Sciatic nerve (tissue), 2 donors: ENCODE measurements around the gene RCN2. TPM values are rescaled to one million over a fixed set of nuclear protein-coding genes. Genes with fewer than 3 reads are reported as not detected.

Experiments used
- ATAC-seq: fragments of 200-7000 bp; cut with Tn5 transposase; one replicate; pipeline ENCODE4 v1.9.1; 2020; ENCODE audit warnings: mild to moderate bottlenecking, moderate library complexity
- DNase-seq: peaks from one replicate; pipeline ENCODE4 v3.0.0-alpha.2; 2020; ENCODE audit warnings: low spot score
- intact Hi-C: fragments of 100-400 bp; cut with DNase I; formaldehyde crosslinking; loops from one replicate; pipeline ENCODE4 v1.14.2; 2022
- total RNA-seq: library from RNA; stranded (reverse); fragmentation: NEBNext Ultra II Directional; extraction: Animal tissue kit (Norgen Biotek cat#: 25700); gene quantifications from one replicate; pipeline ENCODE4 v1.2.1, GENCODE V29; 2021
- donor health status: DM: no; HTN: no; CAD: no.
- donor health status: DM: no; HTN: no; CAD: no.

Gene RCN2
- total RNA-seq, 1 donor from 2014 or later = 38.3 TPM

DNA sequence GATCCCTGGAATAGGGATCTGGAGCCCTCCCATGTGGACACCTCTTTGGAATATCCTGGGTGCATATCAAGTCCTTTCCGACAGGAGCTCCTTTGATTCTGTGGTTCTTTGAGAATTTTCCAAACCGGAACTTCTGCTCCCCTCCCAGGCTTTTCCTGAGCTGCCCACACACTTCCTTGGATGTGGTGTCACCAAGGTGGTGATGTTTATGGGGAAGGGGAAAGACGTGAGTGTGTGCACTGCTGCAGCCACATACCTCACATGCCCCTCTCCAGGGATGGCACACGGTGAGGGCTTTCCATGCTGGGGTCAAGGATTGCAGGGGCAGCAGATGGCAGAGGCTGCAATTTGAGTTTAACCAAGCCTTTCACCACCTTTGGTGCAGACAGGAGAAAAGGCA lies 35.5 kb downstream of the RCN2 start:
- ATAC-seq = no peak
- intact Hi-C loops = no loop called here
- DNase-seq = no peak

DNA sequence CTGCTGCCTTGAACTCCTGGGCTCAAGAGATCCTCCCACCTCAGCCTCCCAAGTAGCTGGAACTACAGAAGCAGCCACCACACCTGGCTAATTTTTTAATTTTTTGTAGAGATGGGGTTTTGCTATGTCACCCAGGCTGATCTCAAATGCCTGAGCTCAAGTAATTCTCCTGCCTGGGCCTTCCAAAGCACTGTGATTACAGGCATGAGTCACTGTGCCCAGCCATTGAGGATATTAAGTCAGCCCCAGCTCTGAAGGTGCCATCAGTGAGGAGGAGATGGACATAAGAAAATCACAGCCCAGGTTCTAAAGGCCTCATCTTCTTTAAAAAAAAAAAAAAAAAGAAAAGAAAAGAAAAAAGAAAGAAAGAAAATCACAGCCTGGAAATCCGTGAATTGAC lies 36.8 kb downstream of the RCN2 start:
- ATAC-seq (no peak), DNase-seq (no peak)
- intact Hi-C loops = no loop called here

DNA sequence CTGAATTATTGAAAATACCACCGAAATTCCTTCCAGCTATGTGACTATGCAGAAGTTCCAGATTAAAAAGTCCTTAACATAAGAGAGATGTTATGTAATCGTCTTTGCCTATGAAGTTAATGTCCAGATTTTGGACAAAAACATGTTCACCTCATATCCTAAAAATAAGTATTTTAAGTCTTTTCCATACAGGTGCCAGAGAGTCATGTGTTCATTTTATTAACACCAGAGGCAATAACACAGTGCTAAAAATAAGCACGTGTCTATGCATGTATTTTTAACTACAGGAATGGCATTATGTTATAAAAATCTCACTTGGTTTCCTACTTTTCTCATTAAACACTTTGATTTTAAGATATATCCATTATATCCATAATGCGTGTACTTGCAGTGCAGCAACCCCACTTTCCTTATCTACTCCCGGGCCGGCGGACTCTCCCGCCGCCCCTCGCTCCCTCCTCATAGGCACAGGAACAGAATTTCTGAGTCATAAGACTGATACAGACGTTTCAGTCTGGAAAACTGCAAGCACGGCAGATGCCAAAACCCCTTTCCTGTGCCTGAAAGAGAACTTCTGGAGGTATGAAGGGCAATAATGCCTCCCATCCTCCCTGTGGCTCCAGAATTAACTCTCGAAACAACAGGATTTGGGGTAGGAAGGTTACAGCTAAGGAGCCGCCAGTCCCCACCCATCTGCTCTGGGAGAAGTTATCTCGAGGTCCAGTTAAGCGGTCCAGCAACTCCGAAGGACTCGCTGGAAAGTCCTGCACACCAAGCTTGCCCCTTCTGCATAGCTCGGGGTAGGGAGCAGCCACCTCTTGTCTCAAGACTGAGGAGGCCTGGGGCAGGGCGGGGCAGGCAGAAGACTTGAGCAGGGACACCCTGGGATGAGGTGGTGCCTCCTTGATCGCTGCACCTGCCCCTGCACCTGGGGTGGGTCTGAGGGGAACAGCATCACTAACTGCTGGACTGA lies 41.1 kb downstream of the RCN2 start:
- DNase-seq = no peak
- peak; percentile 63 for ATAC-seq
- intact Hi-C loops = no loop called here

DNA sequence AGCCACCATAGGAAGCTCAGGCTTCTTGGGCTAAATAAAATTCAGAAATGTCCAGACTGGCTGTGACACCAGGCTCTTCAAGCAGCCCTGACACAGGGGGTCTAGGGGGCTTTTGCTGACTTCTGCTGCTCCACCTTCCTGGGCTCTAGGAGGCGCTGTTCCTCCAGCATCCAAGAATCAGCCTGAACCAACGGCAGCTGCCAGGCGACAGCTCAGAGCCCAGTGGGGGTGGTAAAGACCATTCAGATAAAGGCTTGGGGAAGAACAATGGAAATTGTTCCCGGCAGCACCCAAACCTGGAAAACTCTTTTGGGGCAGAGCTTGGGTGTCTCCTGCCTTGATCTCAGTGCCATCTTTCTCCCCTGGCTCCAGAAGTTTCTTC lies 41.8 kb downstream of the RCN2 start:
- no peak for DNase-seq
- intact Hi-C loops = no loop called here
- ATAC-seq = peak; percentile 48

DNA sequence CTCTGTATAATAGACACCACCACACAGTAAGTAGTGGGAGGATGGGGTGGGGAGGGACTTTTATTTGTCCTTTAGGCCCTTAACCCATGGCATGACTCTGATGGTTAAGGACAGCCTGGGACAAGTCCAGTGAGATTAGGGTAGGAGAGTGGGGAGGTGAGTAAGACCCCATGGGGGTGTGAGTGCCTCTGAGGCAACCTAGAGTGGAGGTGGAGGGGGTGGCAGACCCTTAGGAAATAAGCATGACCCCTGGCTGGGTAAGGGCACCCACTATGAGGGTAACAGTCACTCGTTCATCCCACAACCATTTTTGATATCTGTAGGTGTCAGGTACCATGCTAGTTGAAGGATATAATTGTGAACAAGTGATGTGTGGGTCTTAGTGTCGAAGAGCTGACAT lies 42.4 kb downstream of the RCN2 start:
- intact Hi-C loops = no loop called here
- peak; percentile 26 for ATAC-seq

DNA sequence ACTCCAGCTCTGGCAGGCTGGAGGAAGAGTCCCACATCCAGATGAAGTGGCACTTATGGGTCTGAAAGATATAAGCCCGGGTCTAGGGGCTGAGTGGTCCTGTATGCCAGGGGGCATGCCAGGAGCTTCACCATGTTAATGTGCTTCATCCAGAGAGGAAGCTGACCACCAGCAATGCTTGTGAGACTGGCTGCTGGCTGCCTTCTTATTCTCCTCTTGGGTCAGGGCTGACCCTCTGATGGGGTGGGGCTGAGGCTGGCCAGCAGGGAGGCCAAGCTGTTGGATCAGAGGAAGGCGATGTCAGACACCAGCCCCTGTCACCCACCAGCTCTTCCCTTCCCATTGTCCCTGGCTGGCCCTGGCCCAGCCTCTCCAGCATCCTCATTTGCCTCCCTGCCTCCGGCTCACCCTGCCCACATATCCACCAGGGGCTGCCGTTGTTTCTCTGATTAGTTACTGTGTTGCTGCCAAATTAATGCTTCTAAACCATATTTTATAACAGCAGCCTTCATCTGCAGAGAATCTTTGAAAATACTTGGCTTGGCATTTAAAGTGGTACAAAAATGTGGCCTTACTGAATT lies 43.0 kb downstream of the RCN2 start:
- intact Hi-C loops = no loop called here
- no peak for ATAC-seq
- DNase-seq = no peak

More for the DNA sequence above, 42.4 kb downstream of the RCN2 start:
- DNase-seq = no peak

DNA sequence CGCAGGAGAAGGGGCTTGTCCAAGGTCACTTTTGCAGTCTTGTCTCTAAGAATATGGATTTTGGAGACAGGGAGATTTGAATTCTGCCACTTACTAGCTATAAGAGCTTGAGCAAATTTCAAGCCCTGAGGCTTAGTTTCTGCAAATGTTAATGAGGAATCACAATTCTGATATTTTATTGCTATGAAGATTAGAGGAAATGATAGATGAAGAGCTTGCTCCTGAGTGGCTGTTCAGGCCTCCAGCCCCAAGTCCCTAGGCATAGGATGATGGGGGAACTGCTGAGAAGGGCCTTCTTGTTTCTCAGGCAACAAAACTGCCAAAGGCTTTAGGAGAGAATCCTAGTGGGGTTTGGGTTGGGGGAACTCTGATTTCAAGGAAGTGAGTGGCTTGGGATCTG lies 44.6 kb downstream of the RCN2 start:
- no peak for ATAC-seq
- intact Hi-C loops = no loop called here
- no peak for DNase-seq

DNA sequence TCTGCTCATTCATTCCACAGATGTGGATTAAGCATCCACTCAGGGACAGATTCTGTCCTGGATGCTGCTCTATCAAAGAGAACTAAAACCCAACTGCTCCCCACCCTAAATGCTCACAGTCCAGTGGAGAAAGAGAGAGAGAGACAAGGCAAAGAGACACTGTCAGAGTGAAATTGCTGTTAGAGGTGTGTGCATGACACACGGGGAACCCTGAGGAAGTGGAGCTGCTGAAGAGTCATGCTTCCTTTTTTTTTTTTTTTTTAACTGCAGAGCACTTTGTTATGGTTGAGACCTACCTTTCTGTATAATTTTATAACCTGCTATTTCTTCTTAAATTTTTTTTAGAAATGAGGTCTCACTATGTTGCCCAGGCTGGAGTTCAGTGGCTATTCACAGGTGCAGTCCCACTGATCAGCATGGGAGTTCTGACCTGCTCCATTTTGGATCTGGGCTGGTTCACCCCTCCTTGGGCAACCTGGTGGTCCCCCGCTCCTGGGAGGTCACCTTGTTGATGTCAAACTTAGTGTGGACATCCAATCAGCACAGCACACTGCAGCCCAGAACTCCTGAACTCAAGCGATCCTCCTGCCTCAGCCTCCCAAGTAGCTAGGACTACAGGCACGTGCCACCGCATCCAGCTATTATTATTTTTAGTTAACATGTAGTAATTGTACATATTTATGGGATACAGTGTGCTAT lies 45.2 kb downstream of the RCN2 start:
- no peak for ATAC-seq
- intact Hi-C loops = no loop called here
- DNase-seq = no peak

DNA sequence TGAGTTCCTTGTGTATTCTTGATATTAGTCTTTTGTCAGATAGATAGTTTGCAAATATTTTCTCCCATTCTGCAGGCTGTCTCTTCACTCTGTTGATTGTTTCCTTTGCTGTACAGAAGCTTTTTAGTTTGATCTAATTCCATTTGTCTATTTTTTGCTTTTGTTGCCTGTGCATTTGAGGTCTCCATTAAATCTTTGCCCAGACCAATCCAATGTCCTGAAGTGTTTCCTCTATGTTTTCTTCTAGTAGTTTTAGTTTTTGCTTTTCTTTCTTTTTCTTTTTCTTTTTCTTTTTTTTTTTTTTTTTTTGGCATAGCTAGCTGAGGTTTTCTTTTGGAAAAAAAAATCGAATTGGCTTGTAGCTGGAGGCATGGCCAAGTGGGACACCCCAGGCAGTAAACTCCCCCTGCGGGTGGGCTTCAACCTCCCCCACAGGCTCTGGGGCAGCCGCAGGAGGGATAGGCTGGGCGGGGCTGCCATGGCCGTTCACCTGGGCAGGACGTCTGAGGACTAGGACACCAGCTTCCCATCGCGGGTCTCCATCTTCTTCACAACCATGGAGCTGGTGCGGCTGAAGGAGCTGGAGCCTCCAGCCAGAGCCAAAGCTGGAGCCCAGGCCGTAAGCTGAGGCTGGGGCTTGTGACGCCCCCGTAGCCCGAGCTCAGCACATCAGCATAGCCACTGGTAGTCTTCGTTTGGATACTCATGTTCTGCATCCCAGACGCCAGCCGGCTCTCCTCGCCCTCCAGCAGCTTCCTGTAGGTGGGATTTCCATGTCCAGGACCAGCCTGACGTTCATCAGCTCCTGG lies 47.2 kb downstream of the RCN2 start:
- no peak for ATAC-seq
- intact Hi-C loops = no loop called here
- no peak for DNase-seq

DNA sequence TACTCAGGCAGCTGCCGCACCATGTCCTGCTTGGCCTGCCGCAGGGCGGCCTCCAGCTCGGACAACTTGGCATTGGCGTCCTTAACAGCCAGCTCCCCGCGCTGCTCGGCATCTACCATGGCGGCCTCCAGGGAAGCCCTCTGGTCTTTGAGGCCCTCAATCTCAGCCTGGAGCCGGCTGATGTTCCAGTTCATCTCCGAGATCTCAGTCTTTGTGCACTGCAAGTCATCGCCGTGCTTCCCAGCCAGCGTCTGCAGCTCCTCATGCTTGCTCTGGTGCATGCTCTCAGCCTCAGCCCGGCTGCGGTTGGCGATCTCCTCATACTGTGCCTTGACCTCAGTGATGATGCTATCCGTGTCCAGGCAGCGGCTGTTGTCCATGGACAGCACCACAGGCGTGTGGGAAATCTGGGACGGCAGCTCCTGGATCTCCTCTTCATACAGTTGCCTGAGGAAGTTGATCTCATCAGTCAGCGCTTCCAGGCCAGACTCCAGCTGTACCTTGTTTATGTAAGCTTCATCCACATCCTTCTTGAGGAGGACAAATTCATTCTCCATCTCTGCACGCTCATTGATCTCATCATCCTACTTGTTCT lies 47.9 kb downstream of the RCN2 start:
- intact Hi-C loops = no loop called here
- DNase-seq (no peak), ATAC-seq (no peak)

DNA sequence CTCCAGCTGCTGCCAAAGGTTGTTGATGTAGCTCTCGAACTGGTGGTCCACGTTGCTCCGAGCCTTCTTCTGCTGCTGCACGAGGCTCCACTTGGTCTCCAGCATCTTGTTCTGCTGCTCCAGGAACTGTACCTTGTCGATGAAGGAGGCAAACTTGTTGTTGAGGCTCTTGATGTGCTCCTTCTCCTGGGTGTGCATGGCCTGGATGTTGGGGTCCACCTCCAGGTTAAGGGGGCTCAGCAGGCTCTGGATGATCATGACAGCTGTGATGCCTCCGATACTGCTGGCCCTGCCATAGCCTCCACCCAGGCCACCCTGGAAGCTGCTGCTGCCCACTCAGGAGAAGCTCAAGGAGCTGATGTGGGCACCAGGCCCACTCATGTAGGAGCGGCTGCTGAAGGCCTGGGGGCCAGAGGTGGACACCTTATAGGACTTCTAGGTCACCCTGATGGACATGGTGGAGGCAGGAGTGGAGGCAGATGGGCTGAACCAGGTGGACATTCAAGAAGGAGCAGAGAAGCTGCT lies 48.5 kb downstream of the RCN2 start:
- intact Hi-C loops = no loop called here
- no peak for ATAC-seq
- DNase-seq = no peak

DNA sequence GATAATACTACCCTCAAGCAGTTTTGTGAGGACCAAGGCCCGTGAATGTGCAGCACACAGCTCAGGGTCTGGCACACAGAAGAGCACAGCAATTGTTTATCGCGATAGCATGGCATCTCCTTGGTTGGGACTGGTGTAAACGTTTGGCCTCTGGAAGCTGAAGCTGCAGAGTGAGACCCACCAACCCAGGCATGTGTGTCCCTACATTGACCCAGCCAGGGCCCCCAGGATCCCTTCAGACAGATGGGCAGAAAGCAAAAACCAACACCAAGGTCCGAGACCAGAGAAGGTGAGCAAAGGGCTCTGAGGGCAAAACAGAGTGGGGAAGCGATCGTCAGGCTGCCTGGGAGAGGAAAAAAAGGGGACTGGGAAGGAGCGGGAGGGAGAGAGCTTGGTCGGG lies 50.8 kb downstream of the RCN2 start:
- intact Hi-C loops = no loop called here
- no peak for ATAC-seq
- no peak for DNase-seq

DNA sequence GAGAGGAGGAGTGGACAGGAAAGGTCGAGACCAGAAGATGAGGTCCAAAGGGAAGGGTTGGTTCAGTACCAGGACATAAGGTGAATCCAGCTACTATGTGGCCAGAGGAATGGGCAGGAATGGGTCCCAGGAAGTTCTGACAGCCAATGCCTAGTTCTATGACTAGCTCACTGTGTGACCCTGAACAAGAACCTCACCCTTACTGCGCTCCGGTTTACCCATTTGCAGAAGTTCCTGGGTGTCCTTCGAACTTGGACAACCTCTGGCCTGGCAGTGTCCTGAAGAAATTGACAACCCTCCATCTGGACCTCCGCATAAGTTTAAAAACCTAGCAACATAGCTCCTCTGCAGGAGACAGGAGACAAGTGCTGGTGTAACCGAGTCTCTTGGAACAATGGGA lies 51.2 kb downstream of the RCN2 start:
- no peak for DNase-seq
- intact Hi-C loops = no loop called here
- no peak for ATAC-seq

DNA sequence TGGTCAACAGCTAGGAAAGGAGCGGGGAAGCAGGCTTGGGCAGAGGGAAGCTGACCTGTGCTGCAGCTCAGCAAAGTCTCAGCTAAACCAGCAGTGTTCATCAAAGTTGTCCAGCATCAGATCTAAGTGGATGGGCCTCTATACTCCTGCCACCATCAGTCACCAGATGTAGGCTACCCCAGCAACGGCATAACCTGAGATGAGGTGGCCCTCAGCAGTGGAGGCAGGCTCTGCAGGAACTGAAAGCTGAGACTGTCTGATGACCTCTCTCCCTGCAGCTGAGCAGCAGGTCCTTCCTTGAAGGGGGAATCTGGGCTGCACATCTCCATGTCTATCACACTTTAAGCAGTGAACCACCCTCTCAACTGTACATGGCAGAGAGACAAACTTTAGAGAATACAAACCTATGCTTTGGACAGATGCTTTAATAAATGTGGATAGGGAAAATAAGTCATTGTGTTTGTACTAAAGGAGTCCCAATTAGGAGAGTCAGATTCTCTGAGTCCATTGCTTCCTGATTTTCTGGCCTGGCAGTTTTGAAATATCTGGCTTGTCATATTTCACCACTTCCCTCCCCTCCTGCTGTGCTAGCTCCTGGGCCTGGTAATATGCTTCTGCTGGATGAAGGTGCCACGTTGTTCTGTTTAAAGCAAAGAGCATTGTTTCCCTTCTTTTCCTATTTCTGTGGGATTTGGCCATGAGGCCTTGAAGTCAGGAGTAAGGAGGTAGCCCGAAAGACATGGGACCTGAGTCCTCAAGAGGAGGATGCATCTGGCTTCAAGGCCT lies 52.2 kb downstream of the RCN2 start:
- DNase-seq (no peak), ATAC-seq (no peak)
- intact Hi-C loops = no loop called here

DNA sequence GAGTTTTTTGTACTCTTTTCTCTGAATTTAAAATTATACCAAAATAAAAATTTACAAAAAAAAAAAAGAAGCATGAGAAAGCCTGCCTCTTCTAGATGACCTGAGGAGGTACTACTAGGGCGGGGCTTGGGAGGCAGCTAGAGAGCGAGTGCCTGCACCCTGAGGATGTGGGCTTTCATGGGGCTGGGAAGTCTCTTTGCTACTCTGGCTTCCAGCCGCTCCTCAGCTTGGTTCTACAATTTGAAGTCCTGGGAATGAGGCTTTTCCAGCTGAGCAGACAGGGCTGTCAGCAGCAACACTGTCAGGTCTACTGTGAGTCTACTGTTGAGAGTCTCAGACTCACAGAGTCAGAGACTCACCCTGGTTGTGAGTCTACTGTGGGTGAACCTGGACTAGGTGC lies 55.2 kb downstream of the RCN2 start:
- ATAC-seq = no peak
- intact Hi-C loops = no loop called here
- DNase-seq = no peak

DNA sequence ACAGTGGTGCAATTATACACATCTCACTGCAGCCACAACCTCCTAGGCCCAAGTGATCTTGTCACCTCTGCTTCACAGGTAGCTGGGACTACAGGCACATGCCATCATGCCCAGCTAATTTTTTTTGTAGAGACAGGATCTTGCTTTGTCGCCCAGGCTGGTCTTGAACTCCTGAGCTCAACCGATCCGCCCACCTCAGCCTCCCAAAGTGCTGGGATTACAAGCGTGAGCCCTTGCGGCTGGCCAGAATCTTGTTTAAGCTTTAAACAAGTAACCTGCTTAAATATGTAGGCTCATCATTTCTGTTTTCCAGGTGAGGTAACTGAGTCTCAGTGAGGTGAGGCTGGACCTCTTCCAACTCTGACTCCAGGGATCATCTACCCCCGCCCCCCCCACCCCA lies 55.7 kb downstream of the RCN2 start:
- intact Hi-C loops = no loop called here
- ATAC-seq = no peak
- no peak for DNase-seq

DNA sequence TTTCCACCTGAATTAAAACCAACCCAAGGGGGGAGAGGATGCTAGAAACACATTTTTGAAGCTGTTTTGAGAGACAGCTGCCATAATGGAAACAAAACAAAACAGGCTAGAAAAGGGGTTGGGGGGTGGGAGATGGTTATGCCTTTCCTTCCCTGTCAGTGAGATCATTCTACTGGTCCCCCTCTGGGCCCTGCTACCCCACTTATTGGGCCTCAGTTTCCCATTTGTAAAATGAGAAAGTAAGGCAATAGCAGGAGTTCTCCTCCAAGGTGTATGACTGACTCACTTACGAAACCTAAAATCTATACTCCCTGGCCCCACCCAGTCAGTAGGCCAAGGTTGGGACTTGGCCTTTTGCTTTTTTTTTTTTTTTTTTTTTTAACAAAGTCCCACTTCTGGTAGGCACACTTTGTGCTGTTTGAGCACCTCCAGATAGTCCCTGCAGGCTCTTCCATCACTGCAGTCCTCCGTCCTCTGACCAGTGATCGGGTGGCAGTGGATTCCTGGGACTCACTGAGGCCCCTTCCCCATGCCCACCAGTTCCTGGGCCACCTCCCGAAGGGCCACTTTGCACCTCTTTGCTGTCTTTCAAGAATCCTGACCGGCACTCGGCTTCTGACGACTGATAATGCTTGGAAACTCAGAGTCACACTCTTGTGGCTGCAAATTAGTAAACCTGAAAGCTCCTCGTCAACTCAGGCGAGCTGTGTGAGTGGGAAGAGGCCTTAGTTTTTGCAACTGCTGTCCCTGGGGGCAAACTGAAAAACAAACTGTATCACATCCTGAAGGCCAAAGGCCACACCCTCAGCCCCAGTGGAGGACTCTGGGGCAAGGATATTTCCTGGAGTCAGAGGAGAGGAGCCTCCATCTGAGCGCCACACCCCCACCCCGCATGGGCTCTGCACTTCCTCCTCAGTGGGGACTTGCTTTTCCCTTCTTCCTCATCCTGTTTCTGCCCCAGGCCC lies 56.6 kb downstream of the RCN2 start:
- DNase-seq = peak; percentile 76
- ATAC-seq = peak; percentile 87
- intact Hi-C loops = no loop called here
